Measurements from ENCODE around the gene CACNA1S. TPM values are rescaled to one million over a fixed set of nuclear protein-coding genes. Genes with fewer than 3 reads are reported as not detected.

CACNA1S gene
- total and polyA plus RNA-seq, 2 of the 4 experiments (the other 2 are of a cell fraction), result not detected

GRCh38 chr1:201140941-201141260, 28.7 kb upstream of the CACNA1S start:
- Histone ChIP-seq H4K8ac (ENCODE audit: low read depth in 2 of 2, low read length in 2 of 2) (no peak overlapping the region), H4K20me1 (ENCODE audit: insufficient read depth, low read length) (peaks cover 30% of the 10 kb centered on the region), H3K4ac (ENCODE audit: low read depth, low read length) (no peak overlapping the region), H3K27me3 (ENCODE audit: control insufficient read depth, insufficient read depth, low read length) (no peaks in the 10 kb centered on the region), H4K91ac (ENCODE audit: insufficient read depth, low read depth, low read length) (no peak overlapping the region), H3K79me1 (ENCODE audit: low read depth in 1 of 2, low read length in 2 of 2) (peaks cover 0 to 15% of the 10 kb centered on the region in 2 experiments; a peak in 2 of 4 replicates), H4K5ac (ENCODE audit: low read depth, low read length) (no peak overlapping the region), H3K9me3 (ENCODE audit: control insufficient read depth, insufficient read depth, low read length) (no peaks in the 10 kb centered on the region), H3K18ac (ENCODE audit: low read depth, low read length) (no peak overlapping the region), H2BK15ac (ENCODE audit: low read depth, low read length) (no peak overlapping the region), H3K56ac (ENCODE audit: extremely low read depth, insufficient read depth, low read length) (no peak overlapping the region), H2AFZ (replicated peaks; ENCODE audit: low read length, poor library complexity) (no peak overlapping the region), H2BK20ac (ENCODE audit: low read depth, low read length) (no peak overlapping the region), H3K4me1 (ENCODE audit: control insufficient read depth, insufficient read depth, low read length) (peaks cover 13% of the 10 kb centered on the region), H3K14ac (replicated peaks; ENCODE audit: low read depth, low read length) (no peak overlapping the region), H2AK5ac (ENCODE audit: low read depth, low read length) (no peak overlapping the region), H3K36me3 (ENCODE audit: control insufficient read depth, insufficient read depth, low read length) (peaks cover 63% of the 10 kb centered on the region), H3K4me3 (ENCODE audit: insufficient read depth, low read depth, low read length) (no peak overlapping the region), H3K9me1 (ENCODE audit: insufficient read depth, low read length) (peaks cover 22% of the 10 kb centered on the region), H3K23ac (ENCODE audit: low read depth, low read length) (no peak overlapping the region), H3K27ac (ENCODE audit: insufficient read depth, low read length) (no peak overlapping the region), H3K4me2 (ENCODE audit: low read depth, low read length) (no peak overlapping the region), H2BK120ac (ENCODE audit: low read depth, low read length) (no peak overlapping the region), H2AK9ac (replicated peaks; ENCODE audit: low read depth, low read length, poor library complexity) (no peak overlapping the region), H3K9ac (ENCODE audit: low read depth, low read length) (no peak overlapping the region), H2BK5ac (ENCODE audit: low read depth, low read length, poor library complexity, severe bottlenecking) (no peak overlapping the region)
- dilution Hi-C loops (cut with HindIII; ENCODE audit: low sequenced_read_pairs, unreplicated experiment) (no loop called here), intact Hi-C loops (cut with micrococcal nuclease) (no loop called here), in situ Hi-C loops (cut with MboI; ENCODE audit: low sequenced_read_pairs) (no loop called here)
- no TSS peak for BruUV-seq (replicated peaks)
- ATAC-seq (ENCODE audit: low read depth), result no peak
- no peak for TF ChIP-seq FOS (IDR thresholded peaks at IDR 0.05; ENCODE audit: low read depth, low read length)
- no peak for TF ChIP-seq POLR2A (IDR thresholded peaks at IDR 0.05; ENCODE audit: low read depth, low read length)
- ChIA-PET CTCF (no interaction called here), POLR2A (ENCODE audit: unreplicated experiment) (no interaction called here)
- DNase-seq, result no peak
- WGBS, 2 experiments (ENCODE audit: extremely low coverage in 2 of 2, insufficient read length in 1 of 2), result 80% methylated on average over 2 of the region's 8 CpGs; no CpG with 5 or more reads in 1 of the 2 experiments

Measured in IMR-90 (cell line).